ENCODE measurements around the gene RRP8. TPM values are rescaled to one million over a fixed set of nuclear protein-coding genes. Genes with fewer than 3 reads are reported as not detected.
A peak's percentile ranks its signal among the peaks of the same experiment; 100 is the strongest.

RRP8 gene
- total RNA-seq, 2 experiments from 2014 or later: 37.8 to 45.3 TPM

DNA sequence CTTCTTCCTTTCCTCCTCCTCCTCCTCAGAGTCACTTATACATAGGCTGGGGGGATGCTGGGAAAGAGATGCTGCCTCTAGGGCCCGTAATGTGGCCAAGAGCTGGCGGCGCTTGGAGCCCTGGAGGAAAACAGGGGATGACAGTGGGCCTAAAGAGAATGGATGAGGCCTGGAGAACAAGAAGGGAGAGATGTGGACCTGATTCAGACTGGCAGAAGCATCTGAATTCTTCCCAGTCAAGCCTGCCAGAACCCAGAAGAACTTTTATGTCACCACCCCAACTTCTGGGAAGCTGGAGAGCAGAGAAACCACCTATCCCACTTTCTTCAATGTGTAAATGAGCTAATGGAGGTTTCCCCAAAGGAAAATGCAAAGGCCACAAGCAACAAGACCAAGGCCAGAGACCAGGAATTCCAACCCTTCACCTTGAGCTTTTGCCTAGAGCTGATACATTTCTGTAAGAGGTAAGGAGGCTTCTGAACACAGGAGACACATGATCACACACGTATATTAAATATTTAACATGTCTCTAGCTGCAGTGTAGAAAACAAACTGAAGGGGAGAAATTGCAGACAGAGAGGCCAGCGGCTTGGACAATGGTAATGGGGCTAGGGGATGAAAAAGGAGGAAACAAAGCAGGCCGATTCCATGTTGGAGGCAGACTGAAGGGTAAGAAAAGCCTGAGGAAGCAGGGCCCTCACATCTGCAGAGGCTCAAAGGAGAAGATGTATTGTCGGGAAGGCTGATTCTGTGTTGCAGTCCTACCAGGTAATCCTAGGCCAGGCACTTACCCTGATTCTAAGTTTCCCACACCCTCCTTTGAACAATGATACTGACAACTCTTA lies 1.1 kb downstream of the RRP8 start:
- Mint-ChIP-seq H3K4me3 (no peak overlapping the region), H3K27me3 (no peaks in the 10 kb centered on the region), H3K9me3 (no peaks in the 10 kb centered on the region), H3K4me1 (peaks cover 34% of the 10 kb centered on the region), H3K27ac (peak overlapping the region; percentile 22), H3K36me3 (peaks cover 28% of the 10 kb centered on the region)
- DNase-seq: no peak

DNA sequence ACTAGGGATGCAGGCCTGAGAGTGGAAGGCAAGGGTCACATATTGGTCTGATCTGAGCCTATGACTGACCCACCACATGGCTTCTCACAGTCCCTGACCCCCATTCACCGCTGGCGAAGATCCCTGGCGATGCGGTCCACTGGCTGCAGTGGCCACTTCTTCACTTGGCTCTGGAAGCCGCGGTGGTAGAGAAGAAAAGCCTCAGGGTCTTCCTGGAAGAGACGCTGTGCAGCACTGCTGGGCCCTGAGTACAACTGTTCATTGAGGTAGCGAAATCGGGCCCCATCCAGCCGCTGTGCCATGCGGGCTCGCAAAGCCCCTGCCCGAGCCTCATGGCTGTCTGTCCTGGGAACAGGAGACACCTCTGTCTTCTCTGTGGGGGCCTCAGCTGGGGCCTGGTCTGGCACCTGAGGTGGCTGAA lies 2.4 kb downstream of the RRP8 start:
- peak overlapping the region; percentile 44 for H3K27ac Mint-ChIP-seq
- H3K9me3 Mint-ChIP-seq: no peaks in the 10 kb centered on the region
- H3K27me3 Mint-ChIP-seq: no peaks in the 10 kb centered on the region
- no peak overlapping the region for H3K4me3 Mint-ChIP-seq
- H3K4me1 Mint-ChIP-seq: peaks cover 32% of the 10 kb centered on the region
- H3K36me3 Mint-ChIP-seq: peaks cover 27% of the 10 kb centered on the region
- DNase-seq: no peak

DNA sequence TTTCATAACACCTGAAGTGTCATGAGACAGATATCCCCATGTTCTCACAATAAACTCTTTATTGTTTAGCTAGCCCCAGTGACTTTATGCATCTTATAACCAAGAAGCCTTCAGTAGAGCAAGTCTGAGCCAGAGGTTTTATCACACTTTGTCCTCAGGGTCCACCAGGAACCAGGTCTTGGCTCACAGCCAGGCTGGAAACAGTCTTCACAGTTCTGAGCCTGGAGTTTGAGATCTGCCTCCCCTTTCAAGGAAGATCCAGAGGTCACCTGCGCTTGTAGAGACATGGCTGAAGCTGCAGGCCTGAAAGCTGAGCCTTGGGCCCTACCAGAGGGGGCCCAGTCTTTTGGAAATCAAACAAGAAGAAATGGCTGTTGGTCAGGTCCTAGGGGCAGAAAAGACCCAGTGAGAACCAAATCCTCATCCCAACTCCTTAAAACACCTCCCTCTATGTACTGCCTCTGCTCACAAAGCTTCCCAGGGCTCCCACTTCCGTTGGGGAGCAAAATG lies 3.5 kb downstream of the RRP8 start:
- Mint-ChIP-seq H3K27me3 (no peaks in the 10 kb centered on the region), H3K4me3 (no peak overlapping the region), H3K27ac (no peak overlapping the region), H3K36me3 (peaks cover 30% of the 10 kb centered on the region), H3K4me1 (peaks cover 32% of the 10 kb centered on the region), H3K9me3 (no peaks in the 10 kb centered on the region)
- DNase-seq: no peak

DNA sequence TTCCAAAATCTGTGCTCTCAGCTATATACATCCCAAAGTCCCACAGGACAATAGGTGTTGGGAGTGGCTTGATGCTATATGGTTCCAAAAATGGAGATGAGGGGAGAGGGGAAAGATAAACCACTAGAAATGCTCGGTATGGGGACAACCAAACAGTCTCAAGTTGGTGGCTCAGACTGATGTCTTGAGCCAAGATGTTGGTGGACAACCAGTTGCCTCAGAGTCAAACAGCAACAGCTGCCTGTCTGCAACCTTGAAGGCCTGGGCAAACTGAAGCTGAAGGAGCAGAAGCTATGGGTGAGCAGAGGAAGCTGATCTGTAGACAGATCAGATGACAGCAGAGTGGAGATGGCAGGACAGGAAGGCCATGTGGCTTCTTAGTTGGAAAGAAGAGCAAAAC lies 4.0 kb downstream of the RRP8 start:
- Mint-ChIP-seq H3K27ac (no peak overlapping the region), H3K9me3 (no peaks in the 10 kb centered on the region), H3K4me3 (no peak overlapping the region), H3K27me3 (no peaks in the 10 kb centered on the region), H3K36me3 (peaks cover 32% of the 10 kb centered on the region), H3K4me1 (peaks cover 35% of the 10 kb centered on the region)
- no peak for DNase-seq

- no peak overlapping the region for H3K27ac Mint-ChIP-seq
- H3K4me3 Mint-ChIP-seq: no peak overlapping the region
- no peaks in the 10 kb centered on the region for H3K27me3 Mint-ChIP-seq
- DNase-seq: no peak
- peaks cover 40% of the 10 kb centered on the region for H3K36me3 Mint-ChIP-seq
- peaks cover 43% of the 10 kb centered on the region for H3K4me1 Mint-ChIP-seq
- no peaks in the 10 kb centered on the region for H3K9me3 Mint-ChIP-seq
These were observed 4.9 kb downstream of the RRP8 start for GRCh38 chr11:6598555-6598954.

DNA sequence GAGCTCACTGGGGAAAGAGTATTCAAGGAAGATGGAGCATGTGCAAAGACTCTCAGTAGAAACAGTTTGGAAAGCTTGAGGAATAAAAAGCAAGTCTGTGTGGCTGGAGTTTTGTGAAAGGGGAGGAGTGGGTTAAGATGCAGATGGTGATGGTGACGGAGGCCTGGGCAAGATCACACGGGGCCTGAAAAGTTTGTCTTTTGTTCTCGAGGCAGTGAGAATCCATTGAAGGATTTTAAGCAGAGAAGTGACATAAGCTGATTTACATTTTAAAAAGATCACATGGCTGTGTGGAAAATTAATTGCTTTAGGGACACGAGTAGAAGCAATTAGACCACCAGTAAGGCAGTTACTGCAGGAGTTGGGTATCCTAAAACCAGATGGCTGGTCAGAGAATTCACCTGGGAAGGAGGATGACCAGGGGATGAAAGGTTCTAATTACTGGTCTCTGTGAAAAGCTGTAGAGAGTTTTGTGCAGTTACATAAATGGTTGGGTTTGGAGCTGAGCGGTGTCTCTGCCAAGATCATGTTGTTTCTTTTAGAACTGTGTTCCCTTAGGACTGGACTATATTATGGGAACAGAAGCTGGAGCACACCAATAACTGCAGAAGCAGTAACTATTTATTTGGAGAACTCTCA lies 7.1 kb downstream of the RRP8 start:
- H3K27ac Mint-ChIP-seq: no peak overlapping the region
- H3K4me3 Mint-ChIP-seq: no peak overlapping the region
- H3K9me3 Mint-ChIP-seq: no peaks in the 10 kb centered on the region
- no peaks in the 10 kb centered on the region for H3K27me3 Mint-ChIP-seq
- peaks cover 50% of the 10 kb centered on the region for H3K36me3 Mint-ChIP-seq
- DNase-seq: no peak
- H3K4me1 Mint-ChIP-seq: peaks cover 32% of the 10 kb centered on the region

GRCh38 chr11:6594142-6594768 lies 9.2 kb downstream of the RRP8 start:
- Mint-ChIP-seq H3K4me3 (no peak overlapping the region), H3K9me3 (no peaks in the 10 kb centered on the region), H3K4me1 (peaks cover 27% of the 10 kb centered on the region), H3K27me3 (no peaks in the 10 kb centered on the region), H3K27ac (no peak overlapping the region), H3K36me3 (peaks cover 47% of the 10 kb centered on the region)
- DNase-seq: no peak

DNA sequence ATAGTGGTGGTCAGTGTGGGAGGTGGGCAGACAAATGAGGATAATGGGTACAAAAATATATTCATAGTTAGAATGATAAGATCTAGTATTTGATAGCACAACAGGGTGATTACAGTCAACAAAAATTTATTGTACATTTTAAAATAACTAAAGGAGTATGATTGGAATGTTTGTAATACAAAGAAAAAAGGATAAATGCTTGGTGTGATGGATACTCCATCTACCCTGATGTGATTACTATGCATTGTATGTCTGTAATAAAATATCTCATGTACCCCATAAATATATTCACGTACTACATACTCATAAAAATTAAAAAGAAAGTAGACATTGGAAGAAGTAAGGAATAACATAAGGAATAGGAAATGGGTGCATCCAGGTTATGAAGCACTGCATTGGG lies 15.4 kb downstream of the RRP8 start:
- no peak overlapping the region for H3K4me3 Mint-ChIP-seq

DNA sequence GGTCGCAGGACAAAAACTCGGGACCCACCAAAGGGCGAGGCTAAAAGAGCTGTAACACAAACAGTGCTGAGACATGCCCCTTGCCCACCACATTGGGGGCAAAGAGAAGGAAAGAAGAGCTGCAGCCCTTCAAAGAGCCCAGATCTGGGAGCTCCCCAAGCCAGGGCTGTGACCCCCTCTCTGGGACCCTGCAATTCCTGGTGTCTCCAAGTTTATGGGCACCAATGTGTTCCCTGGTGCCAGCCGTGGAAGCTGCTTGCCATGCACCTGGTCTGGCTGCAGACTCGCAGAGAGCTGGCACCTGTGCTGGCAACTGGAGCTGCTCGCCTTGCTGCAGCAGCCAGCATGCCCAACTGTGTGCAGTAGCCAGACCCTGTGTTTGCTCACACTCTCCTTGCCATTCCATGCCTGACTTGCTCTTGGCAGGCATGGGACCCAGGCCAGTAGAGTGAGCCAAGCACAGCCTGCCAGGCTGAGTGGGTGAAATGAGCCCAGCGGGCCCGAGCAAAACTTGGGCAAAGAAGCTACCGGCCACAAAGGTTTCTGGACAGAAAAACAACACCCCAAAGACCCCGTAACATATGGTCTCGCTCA lies 16.0 kb downstream of the RRP8 start:
- DNase-seq: no peak
- Mint-ChIP-seq H3K4me3 (no peak overlapping the region), H3K36me3 (peaks cover 45% of the 10 kb centered on the region), H3K27me3 (no peaks in the 10 kb centered on the region), H3K4me1 (no peaks in the 10 kb centered on the region), H3K27ac (no peak overlapping the region), H3K9me3 (peaks cover 23% of the 10 kb centered on the region)

More for the DNA sequence above, 15.4 kb downstream of the RRP8 start:
- Mint-ChIP-seq H3K4me1 (no peaks in the 10 kb centered on the region), H3K9me3 (peaks cover 18% of the 10 kb centered on the region), H3K27me3 (no peaks in the 10 kb centered on the region), H3K36me3 (peaks cover 41% of the 10 kb centered on the region), H3K27ac (no peak overlapping the region)
- no peak for DNase-seq

GRCh38 chr11:6586434-6587359 lies 16.7 kb downstream of the RRP8 start:
- DNase-seq: no peak
- H3K4me1 Mint-ChIP-seq: no peaks in the 10 kb centered on the region
- H3K27me3 Mint-ChIP-seq: no peaks in the 10 kb centered on the region
- no peak overlapping the region for H3K4me3 Mint-ChIP-seq
- no peak overlapping the region for H3K27ac Mint-ChIP-seq
- peaks cover 46% of the 10 kb centered on the region for H3K36me3 Mint-ChIP-seq
- peaks cover 27% of the 10 kb centered on the region for H3K9me3 Mint-ChIP-seq

GRCh38 chr11:6584528-6584927 lies 18.9 kb downstream of the RRP8 start:
- no peaks in the 10 kb centered on the region for H3K4me1 Mint-ChIP-seq
- DNase-seq: no peak
- peaks cover 49% of the 10 kb centered on the region for H3K36me3 Mint-ChIP-seq
- no peak overlapping the region for H3K27ac Mint-ChIP-seq
- no peak overlapping the region for H3K4me3 Mint-ChIP-seq
- peaks cover 27% of the 10 kb centered on the region for H3K9me3 Mint-ChIP-seq
- no peaks in the 10 kb centered on the region for H3K27me3 Mint-ChIP-seq

GRCh38 chr11:6583584-6583983 lies 19.8 kb downstream of the RRP8 start:
- Mint-ChIP-seq H3K27ac (no peak overlapping the region), H3K4me3 (no peak overlapping the region), H3K36me3 (peaks cover 49% of the 10 kb centered on the region), H3K27me3 (no peaks in the 10 kb centered on the region), H3K9me3 (peaks cover 27% of the 10 kb centered on the region), H3K4me1 (no peaks in the 10 kb centered on the region)
- no peak for DNase-seq

GRCh38 chr11:6579681-6580080 lies 23.7 kb downstream of the RRP8 start:
- no peak overlapping the region for H3K4me3 Mint-ChIP-seq
- H3K27ac Mint-ChIP-seq: no peak overlapping the region
- no peaks in the 10 kb centered on the region for H3K27me3 Mint-ChIP-seq
- DNase-seq: no peak
- peaks cover 4% of the 10 kb centered on the region for H3K4me1 Mint-ChIP-seq
- H3K36me3 Mint-ChIP-seq: peaks cover 39% of the 10 kb centered on the region
- peaks cover 23% of the 10 kb centered on the region for H3K9me3 Mint-ChIP-seq

DNA sequence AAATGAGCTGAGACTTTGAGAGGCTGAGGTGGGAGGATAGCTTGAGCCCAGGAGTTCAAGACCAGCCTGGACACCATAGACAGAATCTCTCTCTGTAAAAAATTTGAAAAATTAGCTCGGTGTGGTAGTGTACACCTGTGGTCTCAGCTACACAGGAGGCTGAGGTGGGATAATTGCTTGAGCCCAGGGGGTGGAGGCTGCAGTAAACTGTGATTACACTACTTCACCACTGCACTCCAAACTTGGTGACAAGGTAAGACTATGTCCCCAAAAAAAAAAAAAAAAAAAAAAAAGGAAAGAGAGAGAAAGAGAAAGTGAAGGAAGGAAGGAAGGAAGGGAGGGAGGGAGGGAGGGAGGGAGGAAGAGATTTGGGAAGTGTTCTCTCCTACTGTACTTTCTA lies 25.3 kb downstream of the RRP8 start:
- H3K4me3 Mint-ChIP-seq: no peak overlapping the region
- H3K36me3 Mint-ChIP-seq: peaks cover 24% of the 10 kb centered on the region
- no peak for DNase-seq
- no peaks in the 10 kb centered on the region for H3K27me3 Mint-ChIP-seq
- H3K27ac Mint-ChIP-seq: no peak overlapping the region
- peaks cover 4% of the 10 kb centered on the region for H3K4me1 Mint-ChIP-seq
- H3K9me3 Mint-ChIP-seq: peaks cover 10% of the 10 kb centered on the region

Measured in activated naive CD8-positive, alpha-beta T cell treated with anti-CD3 and anti-CD28 coated beads for 36 hours (primary cell).